Gastroesophageal sphincter (tissue), 4 donors: Measurements from ENCODE around the gene TET1. TPM values are rescaled to one million over a fixed set of nuclear protein-coding genes. Genes with fewer than 3 reads are reported as not detected.
A peak's percentile ranks its signal among the peaks of the same experiment; 100 is the strongest.

Experiments used
- ATAC-seq: fragments of 150-250 bp; one replicate; pipeline ENCODE4 v1.9.1; 2016; ENCODE audit warnings: mild to moderate bottlenecking, moderate library complexity
- H3K27ac ChIP-seq, 4 donors: fragments of 200-600 bp; sonication (generic) in 3 of 4; 1 replicate in 3 of 4; 2 replicates in 1 of 4; pipeline ENCODE4 v1.5.1; 2016 to 2019
- H3K27me3 ChIP-seq: fragments of 200-600 bp; sonication (generic); one replicate; pipeline ENCODE4 v1.5.1; 2019
- H3K36me3 ChIP-seq, 2 donors: fragments of 200-600 bp; sonication (generic); one replicate each; pipeline ENCODE4 v1.5.1; 2019; ENCODE audit warnings: control low read depth in 1 of 2
- H3K4me1 ChIP-seq, 3 donors: fragments of 200-600 bp; sonication (generic); 1 replicate in 2 of 3; 2 replicates in 1 of 3; pipeline ENCODE4 v1.5.1; 2016 to 2019; ENCODE audit warnings: control low read depth in 2 of 3
- H3K4me3 ChIP-seq, 2 donors: fragments of 200-600 bp; sonication (generic); one replicate each; pipeline ENCODE4 v1.5.1; 2019; ENCODE audit warnings: mild to moderate bottlenecking in 1 of 2, moderate library complexity in 1 of 2
- H3K9me3 ChIP-seq, 3 donors: fragments of 200-600 bp; sonication (generic); one replicate each; pipeline ENCODE4 v1.5.1; 2017 to 2019; ENCODE audit warnings: control low read depth in 2 of 3
- CTCF ChIP-seq, 4 experiments: fragments of 200-600 bp in 2 of 4; fragments of 450-650 bp in 2 of 4; sonication (generic) in 1 of 4; IDR thresholded peaks; one replicate each; pipeline ENCODE4 v1.5.1; 2017 to 2019; ENCODE audit warnings: antibody characterized with exemption in 4 of 4, mild to moderate bottlenecking in 2 of 4, moderate library complexity in 2 of 4
- EP300 ChIP-seq: sonication (generic); formaldehyde crosslinking; IDR thresholded peaks from one replicate; pipeline ENCODE4 v1.6.1; 2017; ENCODE audit warnings: antibody characterized with exemption, mild to moderate bottlenecking
- POLR2A ChIP-seq, 2 donors: fragments of 450-650 bp; IDR thresholded peaks; one replicate each; pipeline ENCODE4 v1.6.1; 2017; ENCODE audit warnings: antibody characterized with exemption in 2 of 2, mild to moderate bottlenecking in 2 of 2, moderate library complexity in 1 of 2
- POLR2AphosphoS5 ChIP-seq: sonication (generic); formaldehyde crosslinking; IDR thresholded peaks from one replicate; pipeline ENCODE4 v1.6.1; 2017; ENCODE audit warnings: antibody characterized with exemption
- WGBS, 2 donors: methylation state at CpG; one replicate each; pipeline ENCODE4 v1.1.5; 2018; ENCODE audit warnings: low coverage in 1 of 2; 5-methylcytosine and 5-hydroxymethylcytosine counted together
- total RNA-seq, 4 donors: library from RNA; depleted of rRNA; stranded (reverse); fragments of >200 nt; gene quantifications; one replicate each; pipeline ENCODE4 v1.1.0, GENCODE V29; 2016

The TET1 gene
- total RNA-seq, 4 donors from 2014 or later, result 7.2 to 14.5 (median 9.8) TPM

- ATAC-seq, result no peak
- Histone ChIP-seq H3K36me3 (no peaks in the 10 kb centered on the region), H3K4me1 (peaks cover 0 to 44% (median 0%) of the 10 kb centered on the region in 3 donors), H3K27ac (no peak overlapping the region), H3K4me3 (no peak overlapping the region), H3K27me3 (no peaks in the 10 kb centered on the region), H3K9me3 (no peaks in the 10 kb centered on the region)
- 100% methylated on average over 3 of the region's 4 CpGs; no CpG with 5 or more reads in 1 of the 2 donors for WGBS, 2 donors
- TF ChIP-seq POLR2AphosphoS5, result no peak
- TF ChIP-seq POLR2A (IDR thresholded peaks at IDR 0.05), result no peak
- TF ChIP-seq CTCF (IDR thresholded peaks at IDR 0.05), result no peak
- no peak for TF ChIP-seq EP300
These were observed 4.6 kb downstream of the TET1 start for GRCh38 chr10:68564712-68565111.

- peaks cover 0 to 35% (median 0%) of the 10 kb centered on the region in 3 donors for H3K4me1 ChIP-seq
- H3K27me3 ChIP-seq, result no peaks in the 10 kb centered on the region
- ATAC-seq, result no peak
- no peak for TF ChIP-seq CTCF (IDR thresholded peaks at IDR 0.05)
- TF ChIP-seq EP300, result no peak
- TF ChIP-seq POLR2AphosphoS5, result no peak
- TF ChIP-seq POLR2A (IDR thresholded peaks at IDR 0.05), result no peak
- H3K4me3 ChIP-seq, result no peak overlapping the region
- no peak overlapping the region for H3K27ac ChIP-seq
- no peaks in the 10 kb centered on the region for H3K9me3 ChIP-seq
- WGBS, 2 donors, result 88 to 93% methylated on average over 3 of the region's 3 CpGs
- H3K36me3 ChIP-seq, result no peaks in the 10 kb centered on the region
These were observed 5.5 kb downstream of the TET1 start for GRCh38 chr10:68565658-68566057.

- Histone ChIP-seq H3K27ac (peak overlapping the region in 1 of 4 donors; percentile 10), H3K4me1 (peaks cover 0 to 29% (median 0%) of the 10 kb centered on the region in 3 donors), H3K27me3 (no peaks in the 10 kb centered on the region), H3K9me3 (no peaks in the 10 kb centered on the region), H3K36me3 (no peaks in the 10 kb centered on the region), H3K4me3 (no peak overlapping the region)
- no peak for ATAC-seq
- WGBS, 2 donors, result 25 to 47% methylated on average over 1 of the region's 1 CpG
- TF ChIP-seq POLR2A (IDR thresholded peaks at IDR 0.05) (no peak), CTCF (IDR thresholded peaks at IDR 0.05) (no peak), POLR2AphosphoS5 (no peak), EP300 (no peak)
These were observed 6.2 kb downstream of the TET1 start for GRCh38 chr10:68566351-68566750.

- 54 to 58% methylated on average over 2 of the region's 2 CpGs for WGBS, 2 donors
- Histone ChIP-seq H3K36me3 (no peaks in the 10 kb centered on the region), H3K27me3 (no peaks in the 10 kb centered on the region), H3K4me1 (peaks cover 0 to 25% (median 0%) of the 10 kb centered on the region in 3 donors), H3K4me3 (no peak overlapping the region), H3K9me3 (no peaks in the 10 kb centered on the region), H3K27ac (peak overlapping the region in 1 of 4 donors; percentile 10)
- ATAC-seq, result no peak
- TF ChIP-seq EP300 (no peak), CTCF (IDR thresholded peaks at IDR 0.05) (no peak), POLR2A (IDR thresholded peaks at IDR 0.05) (no peak), POLR2AphosphoS5 (no peak)
These were observed 6.8 kb downstream of the TET1 start for GRCh38 chr10:68566955-68567354.

- no peak for ATAC-seq
- Histone ChIP-seq H3K27me3 (no peaks in the 10 kb centered on the region), H3K4me1 (peaks cover 0 to 9% (median 0%) of the 10 kb centered on the region in 3 donors), H3K9me3 (no peaks in the 10 kb centered on the region), H3K36me3 (peaks cover 0 to 15% of the 10 kb centered on the region in 2 donors), H3K27ac (no peak overlapping the region), H3K4me3 (no peak overlapping the region)
- TF ChIP-seq POLR2A (IDR thresholded peaks at IDR 0.05) (no peak), CTCF (IDR thresholded peaks at IDR 0.05) (no peak), EP300 (no peak), POLR2AphosphoS5 (no peak)
- 72 to 86% methylated on average over 5 of the region's 5 CpGs for WGBS, 2 donors
These were observed 12.0 kb downstream of the TET1 start for GRCh38 chr10:68572151-68572550.
